ENCODE results near the gene TRIB2.

DNA sequence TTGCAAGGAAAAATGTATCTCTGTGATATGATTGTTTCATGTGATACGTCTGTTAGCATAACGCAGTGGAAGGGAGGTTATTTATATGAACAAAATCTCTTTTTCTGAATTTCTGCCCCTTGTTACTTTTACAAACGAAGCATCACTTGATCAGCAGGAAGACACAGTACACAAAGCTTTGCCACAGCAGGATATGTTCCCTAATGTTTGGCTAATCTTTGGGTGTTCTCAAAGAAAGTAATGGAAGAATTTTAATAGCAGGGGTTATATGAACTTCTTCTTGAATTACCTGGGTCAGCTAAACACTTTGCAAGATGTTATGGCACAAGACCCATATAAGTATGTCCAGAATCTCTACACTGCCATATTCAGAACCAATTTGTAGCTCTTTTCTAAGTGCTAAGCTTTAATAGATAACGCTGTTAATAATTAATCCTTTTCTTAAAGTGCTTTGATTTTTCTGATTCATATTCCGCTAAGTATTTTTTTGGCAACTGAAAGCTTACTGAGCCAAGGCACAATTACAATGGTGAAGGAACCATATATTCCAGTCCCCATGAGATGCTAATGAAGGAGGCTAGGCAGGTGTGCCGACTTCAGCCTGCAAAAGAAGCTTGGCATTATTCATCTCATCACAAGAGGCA is 33.2 kb upstream of the TRIB2 start:
- TF ChIP-seq, protein P1, sequence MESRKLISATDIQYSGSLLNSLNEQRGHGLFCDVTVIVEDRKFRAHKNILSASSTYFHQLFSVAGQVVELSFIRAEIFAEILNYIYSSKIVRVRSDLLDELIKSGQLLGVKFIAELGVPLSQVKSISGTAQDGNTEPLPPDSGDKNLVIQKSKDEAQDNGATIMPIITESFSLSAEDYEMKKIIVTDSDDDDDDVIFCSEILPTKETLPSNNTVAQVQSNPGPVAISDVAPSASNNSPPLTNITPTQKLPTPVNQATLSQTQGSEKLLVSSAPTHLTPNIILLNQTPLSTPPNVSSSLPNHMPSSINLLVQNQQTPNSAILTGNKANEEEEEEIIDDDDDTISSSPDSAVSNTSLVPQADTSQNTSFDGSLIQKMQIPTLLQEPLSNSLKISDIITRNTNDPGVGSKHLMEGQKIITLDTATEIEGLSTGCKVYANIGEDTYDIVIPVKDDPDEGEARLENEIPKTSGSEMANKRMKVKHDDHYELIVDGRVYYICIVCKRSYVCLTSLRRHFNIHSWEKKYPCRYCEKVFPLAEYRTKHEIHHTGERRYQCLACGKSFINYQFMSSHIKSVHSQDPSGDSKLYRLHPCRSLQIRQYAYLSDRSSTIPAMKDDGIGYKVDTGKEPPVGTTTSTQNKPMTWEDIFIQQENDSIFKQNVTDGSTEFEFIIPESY (IDR thresholded peaks at IDR 0.05; ENCODE audit: borderline replicate concordance, low read depth), result no peak
- TF ChIP-seq, protein P2, sequence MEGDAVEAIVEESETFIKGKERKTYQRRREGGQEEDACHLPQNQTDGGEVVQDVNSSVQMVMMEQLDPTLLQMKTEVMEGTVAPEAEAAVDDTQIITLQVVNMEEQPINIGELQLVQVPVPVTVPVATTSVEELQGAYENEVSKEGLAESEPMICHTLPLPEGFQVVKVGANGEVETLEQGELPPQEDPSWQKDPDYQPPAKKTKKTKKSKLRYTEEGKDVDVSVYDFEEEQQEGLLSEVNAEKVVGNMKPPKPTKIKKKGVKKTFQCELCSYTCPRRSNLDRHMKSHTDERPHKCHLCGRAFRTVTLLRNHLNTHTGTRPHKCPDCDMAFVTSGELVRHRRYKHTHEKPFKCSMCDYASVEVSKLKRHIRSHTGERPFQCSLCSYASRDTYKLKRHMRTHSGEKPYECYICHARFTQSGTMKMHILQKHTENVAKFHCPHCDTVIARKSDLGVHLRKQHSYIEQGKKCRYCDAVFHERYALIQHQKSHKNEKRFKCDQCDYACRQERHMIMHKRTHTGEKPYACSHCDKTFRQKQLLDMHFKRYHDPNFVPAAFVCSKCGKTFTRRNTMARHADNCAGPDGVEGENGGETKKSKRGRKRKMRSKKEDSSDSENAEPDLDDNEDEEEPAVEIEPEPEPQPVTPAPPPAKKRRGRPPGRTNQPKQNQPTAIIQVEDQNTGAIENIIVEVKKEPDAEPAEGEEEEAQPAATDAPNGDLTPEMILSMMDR (IDR thresholded peaks at IDR 0.05), result no peak
